ENCODE data around the gene LRRK2. TPM values are rescaled to one million over a fixed set of nuclear protein-coding genes. Genes with fewer than 3 reads are reported as not detected.

The LRRK2 gene
- total and polyA plus RNA-seq, 2 experiments from 2014 or later: 0.24 TPM; not detected in 1

GRCh38 chr12:40338621-40339020 is 113.8 kb downstream of the LRRK2 start (continued):
- no peak for TF ChIP-seq ZNF462 (CRISPR knock-in tag; IDR thresholded peaks at IDR 0.05)
- TF ChIP-seq JUNB (IDR thresholded peaks at IDR 0.05; ENCODE audit: unreplicated experiment): no peak
- TF ChIP-seq CREB1 (CRISPR knock-in tag; IDR thresholded peaks at IDR 0.05; ENCODE audit: low read depth): no peak
- no peak for TF ChIP-seq EZH2 (IDR thresholded peaks at IDR 0.05; ENCODE audit: low read depth, unreplicated experiment)

DNA sequence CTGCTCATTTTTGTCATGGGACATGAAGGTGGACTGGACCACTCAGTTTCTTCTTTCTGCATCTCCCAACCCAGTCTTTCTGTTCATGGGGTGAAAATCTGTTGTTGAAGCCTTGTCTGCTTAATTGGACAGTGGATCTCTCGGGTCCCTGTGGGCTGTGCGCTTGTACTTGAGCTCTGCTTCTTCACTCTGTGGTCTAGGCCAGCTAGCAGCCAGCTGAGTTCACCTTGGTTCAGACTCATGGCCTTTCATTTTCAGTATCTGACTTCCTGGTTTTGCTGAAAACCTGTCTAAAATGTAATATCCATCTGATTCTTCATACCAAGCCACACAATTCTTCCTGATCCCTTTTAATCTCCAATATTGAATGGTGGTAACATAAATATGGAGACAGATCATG is 117.2 kb downstream of the LRRK2 start:
- Histone ChIP-seq H3K27ac (ENCODE audit: low read depth) (no peak overlapping the region), H3K36me3 (ENCODE audit: insufficient read depth) (no peaks in the 10 kb centered on the region), H3K79me2 (replicated peaks; ENCODE audit: insufficient read depth) (no peaks in the 10 kb centered on the region), H2AFZ (no peak overlapping the region), H4K20me1 (replicated peaks; ENCODE audit: insufficient read depth) (no peaks in the 10 kb centered on the region), H3K9me2 (ENCODE audit: insufficient read depth) (no peaks in the 10 kb centered on the region), H3K27me3 (ENCODE audit: insufficient read depth) (no peaks in the 10 kb centered on the region), H3K4me3 (no peak overlapping the region), H3F3A (replicated peaks; ENCODE audit: low read depth) (no peaks in the 10 kb centered on the region), H3K4me1 (ENCODE audit: insufficient read depth) (no peaks in the 10 kb centered on the region), H3K4me2 (no peak overlapping the region)
- no peak overlapping the region for H3K4me3 Mint-ChIP-seq
- H3K27ac Mint-ChIP-seq: no peak overlapping the region
- ATAC-seq: no peak
- H3K9me3 Mint-ChIP-seq: no peaks in the 10 kb centered on the region
- no peak for DNase-seq (ENCODE audit: low spot score)
- no peaks in the 10 kb centered on the region for H3K27me3 Mint-ChIP-seq (ENCODE audit: insufficient read depth, low read depth, poor library complexity)
- H3K4me1 Mint-ChIP-seq: no peaks in the 10 kb centered on the region
- no peaks in the 10 kb centered on the region for H3K36me3 Mint-ChIP-seq (ENCODE audit: low read depth)
- TF ChIP-seq ZNF462 (CRISPR knock-in tag; IDR thresholded peaks at IDR 0.05) (no peak), POLR2AphosphoS5 (IDR thresholded peaks at IDR 0.05; ENCODE audit: low read depth) (no peak), ZNF114 (CRISPR knock-in tag; IDR thresholded peaks at IDR 0.05) (no peak), CTCF (conservative IDR thresholded peaks at IDR 0.05; ENCODE audit: low read depth in 2 of 2) (no peak)

Measured in GM23338 (cell line).